ENCODE measurements around the gene CCDC93.

Gene CCDC93

DNA sequence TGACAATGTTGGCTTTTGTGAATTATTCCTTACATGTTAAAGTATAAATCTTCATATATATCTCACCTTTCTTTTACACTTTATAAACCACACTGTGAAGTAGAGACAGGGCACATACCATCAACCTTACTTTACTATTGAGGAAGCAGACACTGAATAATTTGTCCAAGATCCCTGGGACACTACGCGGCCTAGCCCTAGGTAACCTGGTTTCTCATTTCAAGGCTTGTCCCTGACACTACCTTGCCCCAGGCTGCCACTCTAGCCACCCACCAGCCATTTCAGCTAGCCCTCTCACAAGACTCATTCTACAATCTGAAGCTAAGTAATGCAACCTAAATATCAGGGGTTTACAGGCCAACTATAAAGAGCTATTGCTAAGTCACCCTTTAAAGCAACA, 26.7 kb downstream of the CCDC93 start:
- no peak for DNase-seq (ENCODE audit: low read depth in 2 of 2)

DNA sequence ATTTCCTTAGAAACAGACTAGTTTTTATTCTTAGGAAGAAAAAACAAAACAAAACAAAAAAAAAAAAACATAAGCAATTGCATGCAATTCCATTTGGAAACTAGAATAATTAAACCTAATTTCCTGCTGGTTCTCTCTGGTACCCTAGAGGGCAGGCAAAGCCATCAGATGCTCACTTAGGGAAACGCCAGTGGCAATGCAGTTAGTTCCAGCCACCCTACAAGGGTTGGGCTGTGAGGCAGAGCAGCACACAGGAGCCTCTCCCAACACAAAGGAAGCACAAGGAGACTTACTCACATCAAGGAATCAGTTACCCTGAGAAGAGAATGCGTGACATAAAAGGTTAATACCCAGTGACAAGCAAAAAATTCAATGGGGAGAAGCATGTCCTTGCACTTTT, 28.8 kb downstream of the CCDC93 start:
- no peak for DNase-seq (ENCODE audit: low read depth in 2 of 2)

- DNase-seq (ENCODE audit: low read depth in 2 of 2) = no peak
These were observed 29.7 kb downstream of the CCDC93 start for GRCh38 chr2:117984208-117984607.

DNA sequence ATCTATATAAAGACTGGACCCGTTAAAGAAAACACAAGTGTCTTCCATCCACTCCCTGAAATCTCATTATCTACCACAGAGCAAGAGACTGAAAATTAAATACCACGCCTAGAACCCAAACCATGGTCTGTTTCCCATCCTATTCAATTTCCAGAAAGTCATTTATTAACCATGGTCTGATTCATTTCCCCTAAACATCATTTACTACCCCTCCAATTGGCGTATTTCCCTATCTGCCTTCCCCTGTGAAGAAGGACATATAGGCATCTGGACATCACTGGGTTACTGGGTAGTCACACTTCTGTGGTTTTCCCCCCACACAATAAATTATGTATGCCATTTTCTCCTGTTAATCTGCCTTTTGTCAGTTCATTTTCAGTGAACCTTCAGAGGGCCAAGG, 30.8 kb downstream of the CCDC93 start:
- DNase-seq (ENCODE audit: low read depth in 2 of 2) = no peak

GRCh38 chr2:117982376-117983033, 31.4 kb downstream of the CCDC93 start:
- no peak for DNase-seq (ENCODE audit: low read depth in 2 of 2)

- no peak for DNase-seq (ENCODE audit: low read depth in 2 of 2)
These were observed 32.1 kb downstream of the CCDC93 start for GRCh38 chr2:117981810-117982209.

GRCh38 chr2:117980783-117981676, 32.8 kb downstream of the CCDC93 start:
- DNase-seq (ENCODE audit: low read depth in 2 of 2) = no peak

DNA sequence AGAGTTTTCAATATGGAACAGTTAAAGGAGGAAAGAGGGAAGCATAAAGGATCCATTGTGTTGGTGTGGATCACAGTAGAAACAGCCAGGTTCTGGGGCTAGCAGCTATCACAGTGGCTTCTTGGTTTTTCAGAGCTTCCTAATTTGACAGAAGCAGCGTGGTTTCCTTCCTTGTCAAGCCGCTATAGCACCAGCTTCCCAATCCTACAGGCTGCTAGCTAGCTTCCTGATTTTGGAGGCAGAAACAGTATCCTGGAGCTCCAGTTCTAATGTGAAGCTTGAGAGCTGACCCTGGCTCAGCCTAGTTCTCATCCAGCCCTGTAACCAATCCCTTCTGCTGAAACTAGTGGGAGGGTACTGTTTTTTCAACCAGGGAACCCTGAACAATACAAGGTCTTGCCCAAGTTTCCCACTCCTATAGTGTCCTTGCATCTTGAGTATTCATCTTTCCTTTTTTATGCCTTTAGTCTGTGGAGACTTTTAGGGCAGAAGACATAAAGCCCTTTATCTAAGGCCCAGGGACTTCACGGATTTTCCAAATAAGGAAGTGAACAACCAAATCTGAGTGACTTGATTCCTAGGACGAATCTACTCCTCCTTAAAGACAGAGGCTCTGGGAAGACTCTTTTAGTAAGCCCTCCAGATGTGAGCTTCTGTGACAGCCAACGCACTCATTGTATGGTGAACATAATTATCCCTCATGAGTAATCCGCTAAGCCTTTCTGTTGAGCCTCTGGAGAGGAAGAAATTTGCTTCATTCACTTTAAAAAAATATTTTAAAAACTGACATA, 33.8 kb downstream of the CCDC93 start:
- DNase-seq (ENCODE audit: low read depth in 2 of 2) = no peak

DNA sequence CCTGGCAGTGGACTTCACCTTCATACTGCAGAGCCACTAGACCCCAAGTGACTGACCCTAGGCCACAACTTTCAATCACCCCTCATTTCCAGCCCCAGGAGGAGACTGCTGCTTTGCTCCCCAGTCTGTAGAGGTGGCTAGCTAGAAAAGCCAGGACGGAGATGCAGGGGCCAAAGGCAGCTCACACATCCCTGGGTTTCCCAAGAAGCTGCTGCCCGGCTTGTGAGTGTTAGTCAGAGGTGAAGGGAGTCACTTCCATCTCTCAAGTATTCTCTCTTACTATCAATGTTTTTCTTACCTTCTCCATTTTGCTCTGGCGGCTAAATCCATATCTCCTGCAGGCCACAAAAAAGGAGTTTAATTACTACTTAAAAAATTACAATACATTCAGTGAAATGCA, 36.2 kb downstream of the CCDC93 start:
- DNase-seq (ENCODE audit: low read depth in 2 of 2) = no peak

- no peak for DNase-seq (ENCODE audit: low read depth in 2 of 2)
These were observed 37.3 kb downstream of the CCDC93 start for GRCh38 chr2:117976581-117976980.

GRCh38 chr2:117973498-117974082, 40.3 kb downstream of the CCDC93 start:
- DNase-seq (ENCODE audit: low read depth in 2 of 2) = no peak

GRCh38 chr2:117972476-117973123, 41.3 kb downstream of the CCDC93 start:
- no peak for DNase-seq (ENCODE audit: low read depth in 2 of 2)

DNA sequence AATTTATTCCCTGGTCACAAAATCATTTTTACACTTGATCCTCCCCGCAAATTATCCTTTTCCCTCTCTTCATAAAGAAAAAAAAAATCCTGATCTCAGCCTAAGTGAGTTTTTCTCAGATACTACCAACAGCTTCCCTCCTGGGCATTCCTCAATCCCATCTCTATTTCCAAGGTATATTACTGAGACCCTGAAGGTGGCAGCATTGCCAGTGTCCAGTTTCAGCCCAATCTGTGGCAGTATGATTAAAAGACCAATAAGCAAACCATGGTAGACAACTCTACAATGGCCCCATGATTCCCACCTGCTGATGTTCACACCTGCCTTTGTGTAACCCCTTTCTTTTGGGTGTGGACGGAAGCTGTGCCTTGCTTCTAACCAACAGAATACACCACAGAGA, 45.1 kb downstream of the CCDC93 start:
- no peak for DNase-seq (ENCODE audit: low read depth in 2 of 2)

DNA sequence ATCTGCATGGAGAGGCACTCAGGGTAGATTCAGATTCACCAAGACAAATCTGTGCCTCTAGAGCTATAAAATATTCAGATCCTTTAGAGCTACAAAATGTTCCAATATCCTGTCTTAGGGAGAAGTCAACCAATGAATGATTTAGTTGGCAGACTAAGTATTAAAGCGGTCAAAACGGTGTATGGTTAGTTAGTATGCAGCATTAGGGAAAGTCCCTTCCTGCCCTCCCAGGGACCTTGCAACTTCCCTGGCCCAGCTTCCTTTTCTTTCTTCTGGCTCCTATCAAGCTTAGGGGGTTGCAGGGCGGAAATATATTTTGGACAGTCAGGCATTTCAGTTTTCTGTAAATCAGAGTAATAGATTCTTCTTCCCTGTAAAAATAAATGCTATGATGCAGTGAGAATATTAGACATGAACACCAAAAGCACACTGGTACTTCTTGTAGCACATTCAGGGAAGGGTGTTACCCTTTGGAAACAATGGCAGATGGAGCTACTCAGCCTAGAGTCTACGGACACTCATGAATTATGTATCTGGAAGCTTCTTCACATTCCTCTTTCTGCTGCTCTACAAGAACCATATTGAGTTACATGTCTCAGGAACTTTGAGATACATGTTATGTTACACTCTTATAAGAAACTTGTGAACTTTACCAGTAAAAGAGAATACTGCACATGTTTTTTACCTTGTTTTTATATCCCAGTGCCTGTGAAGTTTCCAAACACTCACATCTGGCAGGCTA, 45.7 kb downstream of the CCDC93 start:
- no peak for DNase-seq (ENCODE audit: low read depth in 2 of 2)

- DNase-seq (ENCODE audit: low read depth in 2 of 2) = no peak
These were observed 50.4 kb downstream of the CCDC93 start for GRCh38 chr2:117963446-117963845.

DNA sequence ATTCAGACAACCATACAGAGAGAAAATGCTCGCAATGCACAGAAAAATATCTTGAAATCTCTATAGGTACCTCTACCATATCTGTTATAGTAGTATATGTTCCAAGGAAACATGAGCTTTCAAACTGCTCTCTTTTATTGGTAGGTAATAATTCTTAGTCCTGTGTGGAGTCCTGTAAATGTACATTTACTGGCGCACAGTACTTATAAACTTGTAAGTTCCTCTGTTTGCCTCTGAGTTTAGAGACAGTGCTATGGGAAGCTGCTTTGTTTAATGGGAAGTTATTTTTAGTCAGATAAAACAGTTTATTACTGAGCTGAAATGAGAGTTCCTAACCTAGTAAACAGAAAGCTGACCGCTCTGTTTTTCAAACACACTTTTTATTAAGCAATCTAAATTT, 52.7 kb downstream of the CCDC93 start:
- DNase-seq (ENCODE audit: low read depth in 2 of 2) = no peak

DNA sequence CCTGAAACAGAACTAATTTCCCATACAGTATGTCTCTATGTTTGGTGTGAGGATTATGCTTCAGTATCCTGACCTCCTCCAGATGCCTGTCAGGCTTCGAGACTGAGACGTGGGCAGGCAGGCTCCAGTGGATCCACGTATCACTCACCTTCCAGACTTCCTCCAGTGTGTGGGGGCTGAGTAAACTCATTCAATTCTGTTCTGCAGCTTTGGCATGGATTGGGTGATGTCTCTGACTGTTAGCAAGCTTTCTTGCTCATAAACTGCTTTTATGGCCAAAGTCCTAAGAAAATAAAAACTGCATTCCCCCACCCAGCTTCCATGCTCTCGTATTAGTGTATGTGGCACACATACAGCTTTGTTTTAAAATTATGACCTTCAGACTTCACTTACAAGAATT, 53.6 kb downstream of the CCDC93 start:
- DNase-seq (ENCODE audit: low read depth in 2 of 2) = no peak

- DNase-seq (ENCODE audit: low read depth in 2 of 2) = no peak
These were observed 55.7 kb downstream of the CCDC93 start for GRCh38 chr2:117958186-117958585.

DNA sequence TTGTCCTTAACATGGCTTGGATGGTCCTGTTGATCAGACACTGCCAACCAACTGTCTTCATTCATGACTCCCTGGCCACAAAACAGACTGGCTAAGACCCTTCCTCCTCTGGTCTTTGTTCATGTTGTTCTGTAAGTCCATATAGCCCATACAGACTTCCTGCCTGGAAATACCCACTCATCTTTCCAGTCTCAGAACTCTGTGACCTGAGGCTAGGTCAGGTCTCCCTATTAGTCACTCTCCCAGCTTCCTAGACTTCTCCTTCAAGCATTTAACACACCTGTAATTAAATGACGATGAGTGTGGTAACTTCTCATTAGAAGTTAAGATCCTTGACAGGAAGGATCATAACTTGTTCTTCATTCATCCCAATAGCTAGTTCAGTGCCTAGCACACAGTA, 56.3 kb downstream of the CCDC93 start:
- DNase-seq (ENCODE audit: low read depth in 2 of 2) = no peak

GRCh38 chr2:117956036-117956796, 57.7 kb downstream of the CCDC93 start:
- no peak for DNase-seq (ENCODE audit: low read depth in 2 of 2)
